Cortex of kidney (tissue), 1 donor: ENCODE measurements around the gene SHC1.
A peak's percentile ranks its signal among the peaks of the same experiment; 100 is the strongest.

ENCODE experiments used
- DNase-seq: peaks from one replicate; lab custom pipeline; 2025; lab: John Stamatoyannopoulos, UW

The SHC1 gene

GRCh38 chr1:154937988-154938386 is 32.6 kb downstream of the SHC1 start:
- DNase-seq = no peak

GRCh38 chr1:154937085-154937987 is 33.2 kb downstream of the SHC1 start:
- no peak for DNase-seq

- peak; percentile 53 for DNase-seq
These were observed 33.9 kb downstream of the SHC1 start, which contains the start of gene PMVK for GRCh38 chr1:154936555-154937084. Gene PMVK, minus strand, starts transcription at chr1:154936719. Its CDS starts 34 bp downstream, at chr1:154936685.

- DNase-seq = no peak
These were observed 34.6 kb downstream of the SHC1 start for GRCh38 chr1:154935749-154936554.

- no peak for DNase-seq
These were observed 36.1 kb downstream of the SHC1 start for GRCh38 chr1:154934358-154934948.

GRCh38 chr1:154931940-154932487 is 38.5 kb downstream of the SHC1 start:
- DNase-seq = no peak

GRCh38 chr1:154926201-154926600 is 44.3 kb downstream of the SHC1 start:
- no peak for DNase-seq

GRCh38 chr1:154925335-154926170 is 45.0 kb downstream of the SHC1 start:
- no peak for DNase-seq

- DNase-seq = no peak
These were observed 46.9 kb downstream of the SHC1 start for GRCh38 chr1:154923695-154924094.

GRCh38 chr1:154913273-154913672 is 57.3 kb downstream of the SHC1 start:
- DNase-seq = no peak

- no peak for DNase-seq
These were observed 57.8 kb downstream of the SHC1 start for GRCh38 chr1:154912755-154913154.
